NB4 (cell line): ENCODE results near the gene FAM217A.

ENCODE experiments used
- POLR2A ChIP-seq: IDR thresholded peaks from 2 replicates; pipeline ENCODE4 v1.6.1; 2011; ENCODE audit warnings: mild to moderate bottlenecking; ENCODE audit not compliant: insufficient read length; ENCODE audit errors: extremely low read depth
- TF ChIP-seq, protein P1 (sequence below): IDR thresholded peaks from one replicate; pipeline ENCODE4 v1.5.1; 2012; ENCODE audit warnings: low read depth, low read length

DNA sequence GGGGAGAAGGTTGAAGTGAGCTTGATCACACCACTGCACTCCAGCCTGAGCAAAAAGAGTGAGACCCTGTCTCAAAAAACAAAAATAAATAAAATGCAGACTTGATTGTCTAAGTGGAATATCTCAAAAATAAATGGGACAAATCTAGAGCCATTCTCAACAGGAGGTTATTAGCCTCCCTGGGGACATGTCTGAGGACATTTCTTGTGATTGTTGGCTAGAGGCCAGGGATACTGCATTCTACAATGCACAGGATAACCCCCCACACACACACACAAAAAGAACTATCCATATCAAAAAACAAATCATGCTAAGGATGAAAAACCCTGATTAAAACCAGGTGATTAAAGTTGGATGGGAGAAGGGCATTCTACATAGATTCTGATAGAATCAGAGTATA is 37.5 kb downstream of the FAM217A start:
- TF ChIP-seq, protein P1, sequence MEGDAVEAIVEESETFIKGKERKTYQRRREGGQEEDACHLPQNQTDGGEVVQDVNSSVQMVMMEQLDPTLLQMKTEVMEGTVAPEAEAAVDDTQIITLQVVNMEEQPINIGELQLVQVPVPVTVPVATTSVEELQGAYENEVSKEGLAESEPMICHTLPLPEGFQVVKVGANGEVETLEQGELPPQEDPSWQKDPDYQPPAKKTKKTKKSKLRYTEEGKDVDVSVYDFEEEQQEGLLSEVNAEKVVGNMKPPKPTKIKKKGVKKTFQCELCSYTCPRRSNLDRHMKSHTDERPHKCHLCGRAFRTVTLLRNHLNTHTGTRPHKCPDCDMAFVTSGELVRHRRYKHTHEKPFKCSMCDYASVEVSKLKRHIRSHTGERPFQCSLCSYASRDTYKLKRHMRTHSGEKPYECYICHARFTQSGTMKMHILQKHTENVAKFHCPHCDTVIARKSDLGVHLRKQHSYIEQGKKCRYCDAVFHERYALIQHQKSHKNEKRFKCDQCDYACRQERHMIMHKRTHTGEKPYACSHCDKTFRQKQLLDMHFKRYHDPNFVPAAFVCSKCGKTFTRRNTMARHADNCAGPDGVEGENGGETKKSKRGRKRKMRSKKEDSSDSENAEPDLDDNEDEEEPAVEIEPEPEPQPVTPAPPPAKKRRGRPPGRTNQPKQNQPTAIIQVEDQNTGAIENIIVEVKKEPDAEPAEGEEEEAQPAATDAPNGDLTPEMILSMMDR, result no peak
- no peak for TF ChIP-seq POLR2A
